Inferior parietal cortex (tissue), 1 donor: Measurements from ENCODE around the gene BARHL1.

Experiments used
- DNase-seq: peaks from one replicate; pipeline ENCODE4 v3.0.0-alpha.2; 2016; ENCODE audit errors: extremely low spot score

Gene BARHL1

GRCh38 chr9:132582276-132582785, at the start of gene BARHL1:
TSS of gene BARHL1 (plus strand) at chr9:132582606. CDS start at chr9:132582798, 192 bp downstream.
- no peak for DNase-seq

- DNase-seq = no peak
Observed at GRCh38 chr9:132534832-132535231, 47.6 kb upstream of the BARHL1 start.

- no peak for DNase-seq
Observed at GRCh38 chr9:132536124-132536523, 46.3 kb upstream of the BARHL1 start.

GRCh38 chr9:132537352-132537751, 45.1 kb upstream of the BARHL1 start:
- DNase-seq = no peak

- no peak for DNase-seq
Observed at GRCh38 chr9:132538071-132538470, 44.3 kb upstream of the BARHL1 start.

GRCh38 chr9:132539096-132539495, 43.3 kb upstream of the BARHL1 start:
- no peak for DNase-seq

- DNase-seq = no peak
Observed at GRCh38 chr9:132541051-132541450, 41.4 kb upstream of the BARHL1 start.

GRCh38 chr9:132541870-132542830, 40.3 kb upstream of the BARHL1 start:
- DNase-seq = no peak

- DNase-seq = no peak
Observed at GRCh38 chr9:132543251-132543650, 39.2 kb upstream of the BARHL1 start.

GRCh38 chr9:132543960-132544359, 38.4 kb upstream of the BARHL1 start:
- no peak for DNase-seq

GRCh38 chr9:132545578-132545977, 36.8 kb upstream of the BARHL1 start:
- no peak for DNase-seq

- no peak for DNase-seq
Observed at GRCh38 chr9:132546148-132547051, 36.0 kb upstream of the BARHL1 start.

- DNase-seq = no peak
Observed at GRCh38 chr9:132547052-132547431, 35.4 kb upstream of the BARHL1 start.

- no peak for DNase-seq
Observed at GRCh38 chr9:132547436-132547835, 35.0 kb upstream of the BARHL1 start.

- no peak for DNase-seq
Observed at GRCh38 chr9:132547976-132548730, 34.3 kb upstream of the BARHL1 start.

GRCh38 chr9:132548751-132549640, 33.4 kb upstream of the BARHL1 start:
- DNase-seq = no peak

- no peak for DNase-seq
Observed at GRCh38 chr9:132551556-132551955, 30.9 kb upstream of the BARHL1 start.

- DNase-seq = no peak
Observed at GRCh38 chr9:132552041-132552440, 30.4 kb upstream of the BARHL1 start.

- DNase-seq = no peak
Observed at GRCh38 chr9:132554755-132555154, 27.7 kb upstream of the BARHL1 start.

GRCh38 chr9:132555528-132555927, 26.9 kb upstream of the BARHL1 start:
- no peak for DNase-seq
